Measurements from ENCODE around the gene VWA7.
A peak's percentile ranks its signal among the peaks of the same experiment; 100 is the strongest.
"Not testable (repeated sequence)": the region's sequence is repeated elsewhere in the genome, so short reads cannot be mapped to it uniquely, and the experiment has no call there.

VWA7 gene

DNA sequence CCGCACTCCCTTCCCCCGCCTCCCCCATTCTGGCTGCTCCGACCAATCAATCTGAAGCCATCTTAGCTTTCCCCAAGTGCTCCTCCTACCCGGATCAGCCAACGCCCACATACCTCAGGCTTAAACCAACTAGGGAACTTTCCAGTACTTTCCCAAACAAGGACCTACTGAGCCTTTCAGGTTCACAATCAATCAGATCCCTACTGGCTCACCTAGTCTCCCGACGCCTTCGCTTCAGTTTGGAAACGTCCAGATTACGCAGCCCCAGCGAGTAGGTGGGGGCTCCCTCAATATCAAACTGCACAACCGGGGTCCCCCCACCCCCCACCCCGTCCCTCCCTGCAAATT lies 37.5 kb upstream of the VWA7 start:
- Histone ChIP-seq H3K4me3 (ENCODE audit: low read length in 2 of 2) (peak overlapping the region in 1 of 2 donors; percentile 53), H2AK5ac (ENCODE audit: low read depth, low read length) (peak overlapping the region; percentile 81), H3K18ac (ENCODE audit: low read length) (peak overlapping the region; percentile 97), H2BK12ac (ENCODE audit: low read length) (no peak overlapping the region), H2BK5ac (ENCODE audit: low read length) (no peak overlapping the region), H3K4me2 (ENCODE audit: insufficient read depth, low read length, poor library complexity, severe bottlenecking) (peak overlapping the region; percentile 69), H2AFZ (ENCODE audit: low read length) (peak overlapping the region; percentile 75), H2BK120ac (ENCODE audit: low read depth, low read length) (peak overlapping the region; percentile 72), H3K79me1 (ENCODE audit: low read depth, low read length) (peaks cover 1% of the 10 kb centered on the region), H3K9me3 (replicated peaks in 1 of 2; ENCODE audit: control insufficient read depth in 2 of 2, insufficient read depth in 1 of 2, low read depth in 1 of 2, low read length in 2 of 2) (peaks cover 2 to 6% of the 10 kb centered on the region in 2 donors), H4K8ac (ENCODE audit: low read depth, low read length) (no peak overlapping the region), H3K27me3 (ENCODE audit: control insufficient read depth in 3 of 3, insufficient read depth in 3 of 3, low read depth in 1 of 3, low read length in 3 of 3) (no peaks in the 10 kb centered on the region), H3K36me3 (replicated peaks in 1 of 2; ENCODE audit: control insufficient read depth in 2 of 2, insufficient read depth in 2 of 2, low read length in 2 of 2) (peaks cover 0 to 2% of the 10 kb centered on the region in 2 donors), H3K14ac (ENCODE audit: low read length) (no peak overlapping the region), H3K23ac (ENCODE audit: low read depth, low read length, poor library complexity) (peak overlapping the region; percentile 100), H3K27ac (replicated peaks; ENCODE audit: low read length) (peak overlapping the region; percentile 99), H4K91ac (ENCODE audit: low read depth, low read length, poor library complexity) (no peak overlapping the region), H3K9ac (ENCODE audit: low read depth, low read length, poor library complexity) (no peak overlapping the region), H3K4ac (ENCODE audit: low read length) (no peak overlapping the region), H3K4me1 (ENCODE audit: control insufficient read depth in 2 of 2, insufficient read depth in 1 of 2, low read depth in 1 of 2, low read length in 2 of 2) (peaks cover 0 to 6% of the 10 kb centered on the region in 2 donors), H2BK15ac (ENCODE audit: low read length) (no peak overlapping the region)
- WGBS, 2 donors (ENCODE audit: extremely low coverage in 2 of 2, insufficient read length in 2 of 2, insufficient replicate concordance in 1 of 2): no CpG with 5 or more reads among the region's 13 CpGs
- DNase-seq (ENCODE audit: low spot score): peak; percentile 91

DNA sequence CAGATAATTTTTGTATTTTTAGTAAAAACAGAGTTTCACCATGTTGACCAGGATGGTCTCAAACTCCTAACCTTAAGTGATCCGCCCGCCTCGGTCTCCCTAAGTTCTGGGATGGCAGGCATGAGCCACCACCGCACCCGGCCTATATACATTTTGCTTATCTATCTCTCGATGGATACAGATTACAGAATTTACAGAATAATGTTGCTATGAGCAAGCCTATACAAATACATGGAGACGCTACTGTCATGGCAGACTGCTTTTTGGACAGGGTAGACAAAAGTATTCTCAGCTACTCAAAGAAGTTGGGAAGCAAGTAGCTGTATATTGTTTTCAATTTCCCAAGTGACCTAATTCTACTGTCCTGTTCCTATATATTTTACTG lies 36.3 kb upstream of the VWA7 start:
- Histone ChIP-seq H4K91ac (ENCODE audit: low read depth, low read length, poor library complexity) (no peak overlapping the region), H2AFZ (ENCODE audit: low read length) (no peak overlapping the region), H2BK5ac (ENCODE audit: low read length) (no peak overlapping the region), H3K9me3 (replicated peaks in 1 of 2; ENCODE audit: control insufficient read depth in 2 of 2, insufficient read depth in 1 of 2, low read depth in 1 of 2, low read length in 2 of 2) (peaks cover 1 to 6% of the 10 kb centered on the region in 2 donors), H3K27ac (replicated peaks; ENCODE audit: low read length) (peak overlapping the region; percentile 81), H3K4ac (ENCODE audit: low read length) (no peak overlapping the region), H2BK15ac (ENCODE audit: low read length) (no peak overlapping the region), H2AK5ac (ENCODE audit: low read depth, low read length) (no peak overlapping the region), H3K18ac (ENCODE audit: low read length) (no peak overlapping the region), H3K79me1 (ENCODE audit: low read depth, low read length) (no peaks in the 10 kb centered on the region), H3K27me3 (ENCODE audit: control insufficient read depth in 3 of 3, insufficient read depth in 3 of 3, low read depth in 1 of 3, low read length in 3 of 3) (no peaks in the 10 kb centered on the region), H3K4me2 (ENCODE audit: insufficient read depth, low read length, poor library complexity, severe bottlenecking) (no peak overlapping the region), H4K8ac (ENCODE audit: low read depth, low read length) (no peak overlapping the region), H3K14ac (ENCODE audit: low read length) (no peak overlapping the region), H3K9ac (ENCODE audit: low read depth, low read length, poor library complexity) (no peak overlapping the region), H3K36me3 (replicated peaks in 1 of 2; ENCODE audit: control insufficient read depth in 2 of 2, insufficient read depth in 2 of 2, low read length in 2 of 2) (no peaks in the 10 kb centered on the region), H3K4me1 (ENCODE audit: control insufficient read depth in 2 of 2, insufficient read depth in 1 of 2, low read depth in 1 of 2, low read length in 2 of 2) (peaks cover 0 to 6% of the 10 kb centered on the region in 2 donors), H3K4me3 (ENCODE audit: low read length in 2 of 2) (no peak overlapping the region), H2BK120ac (ENCODE audit: low read depth, low read length) (no peak overlapping the region), H3K23ac (ENCODE audit: low read depth, low read length, poor library complexity) (no peak overlapping the region), H2BK12ac (ENCODE audit: low read length) (no peak overlapping the region)
- no peak for DNase-seq (ENCODE audit: low spot score)
- WGBS, 2 donors (ENCODE audit: extremely low coverage in 2 of 2, insufficient read length in 2 of 2, insufficient replicate concordance in 1 of 2): no CpG with 5 or more reads among the region's 7 CpGs

DNA sequence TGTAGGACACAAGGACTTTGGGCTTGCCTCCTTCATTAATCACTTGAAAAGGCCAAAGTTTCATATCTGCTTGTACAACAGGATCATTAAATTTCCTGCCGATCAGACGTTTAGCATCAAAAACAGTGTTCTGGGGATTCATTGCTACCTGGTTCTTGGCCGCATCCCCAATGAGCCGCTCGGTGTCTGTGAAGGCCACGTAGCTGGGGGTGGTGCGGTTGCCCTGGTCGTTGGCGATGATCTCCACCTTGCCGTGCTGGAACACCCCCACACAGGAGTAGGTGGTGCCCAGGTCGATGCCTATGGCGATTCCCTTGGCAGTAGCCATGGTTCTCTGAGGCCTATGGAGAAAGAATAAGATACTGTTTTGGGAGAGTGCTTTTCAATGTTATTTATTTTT lies 34.5 kb upstream of the VWA7 start:
- Histone ChIP-seq H3K4me3 (ENCODE audit: low read length in 2 of 2) (no peak overlapping the region), H3K4ac (ENCODE audit: low read length) (no peak overlapping the region), H3K18ac (ENCODE audit: low read length) (no peak overlapping the region), H3K9ac (ENCODE audit: low read depth, low read length, poor library complexity) (no peak overlapping the region), H2AFZ (ENCODE audit: low read length) (no peak overlapping the region), H3K9me3 (replicated peaks in 1 of 2; ENCODE audit: control insufficient read depth in 2 of 2, insufficient read depth in 1 of 2, low read depth in 1 of 2, low read length in 2 of 2) (peaks cover 0 to 6% of the 10 kb centered on the region in 2 donors), H3K27ac (replicated peaks; ENCODE audit: low read length) (no peak overlapping the region), H2AK5ac (ENCODE audit: low read depth, low read length) (peak overlapping the region; percentile 57), H2BK12ac (ENCODE audit: low read length) (peak overlapping the region; percentile 66), H4K8ac (ENCODE audit: low read depth, low read length) (no peak overlapping the region), H3K23ac (ENCODE audit: low read depth, low read length, poor library complexity) (no peak overlapping the region), H4K91ac (ENCODE audit: low read depth, low read length, poor library complexity) (no peak overlapping the region), H2BK5ac (ENCODE audit: low read length) (no peak overlapping the region), H3K79me1 (ENCODE audit: low read depth, low read length) (no peaks in the 10 kb centered on the region), H3K4me1 (ENCODE audit: control insufficient read depth in 2 of 2, insufficient read depth in 1 of 2, low read depth in 1 of 2, low read length in 2 of 2) (peaks cover 0 to 5% of the 10 kb centered on the region in 2 donors), H2BK120ac (ENCODE audit: low read depth, low read length) (no peak overlapping the region), H3K27me3 (ENCODE audit: control insufficient read depth in 3 of 3, insufficient read depth in 3 of 3, low read depth in 1 of 3, low read length in 3 of 3) (no peaks in the 10 kb centered on the region), H3K14ac (ENCODE audit: low read length) (no peak overlapping the region), H3K36me3 (replicated peaks in 1 of 2; ENCODE audit: control insufficient read depth in 2 of 2, insufficient read depth in 2 of 2, low read length in 2 of 2) (no peaks in the 10 kb centered on the region), H2BK15ac (ENCODE audit: low read length) (peak overlapping the region; percentile 46), H3K4me2 (ENCODE audit: insufficient read depth, low read length, poor library complexity, severe bottlenecking) (no peak overlapping the region)
- no peak for DNase-seq (ENCODE audit: low spot score)
- WGBS, 2 donors (ENCODE audit: extremely low coverage in 2 of 2, insufficient read length in 2 of 2, insufficient replicate concordance in 1 of 2): no CpG with 5 or more reads among the region's 12 CpGs

DNA sequence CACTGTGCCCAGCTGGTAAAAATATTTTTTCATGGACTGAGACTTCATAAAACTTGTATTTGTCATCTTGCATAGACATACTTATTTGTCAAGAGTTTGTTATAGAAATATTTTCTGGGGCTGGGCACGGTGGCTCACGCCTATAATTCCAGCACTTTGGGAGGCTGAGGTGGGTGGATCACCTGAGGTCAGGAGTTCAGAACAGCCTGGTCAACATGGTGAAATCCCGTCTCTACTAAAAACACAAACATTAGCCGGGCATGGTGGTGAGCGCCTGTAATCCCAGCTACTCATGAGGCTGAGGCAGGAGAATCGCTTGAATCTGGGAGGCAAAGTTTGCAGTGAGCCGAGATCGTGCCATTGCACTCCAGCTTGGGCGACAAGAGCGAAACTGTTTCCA lies 31.5 kb upstream of the VWA7 start:
- H3K23ac ChIP-seq (ENCODE audit: low read depth, low read length, poor library complexity); H2BK12ac ChIP-seq (ENCODE audit: low read length); DNase-seq (ENCODE audit: low spot score); H3K9me3 ChIP-seq (replicated peaks in 1 of 2; ENCODE audit: control insufficient read depth in 2 of 2, insufficient read depth in 1 of 2, low read depth in 1 of 2, low read length in 2 of 2); H2AK5ac ChIP-seq (ENCODE audit: low read depth, low read length); H4K8ac ChIP-seq (ENCODE audit: low read depth, low read length); H3K18ac ChIP-seq (ENCODE audit: low read length); H2BK5ac ChIP-seq (ENCODE audit: low read length); H4K91ac ChIP-seq (ENCODE audit: low read depth, low read length, poor library complexity); H3K4me2 ChIP-seq (ENCODE audit: insufficient read depth, low read length, poor library complexity, severe bottlenecking); H3K27me3 ChIP-seq (ENCODE audit: control insufficient read depth in 3 of 3, insufficient read depth in 3 of 3, low read depth in 1 of 3, low read length in 3 of 3); H3K4ac ChIP-seq (ENCODE audit: low read length); H3K27ac ChIP-seq (replicated peaks; ENCODE audit: low read length); H2AFZ ChIP-seq (ENCODE audit: low read length); H3K4me1 ChIP-seq (ENCODE audit: control insufficient read depth in 2 of 2, insufficient read depth in 1 of 2, low read depth in 1 of 2, low read length in 2 of 2); H3K9ac ChIP-seq (ENCODE audit: low read depth, low read length, poor library complexity); H2BK120ac ChIP-seq (ENCODE audit: low read depth, low read length); H3K79me1 ChIP-seq (ENCODE audit: low read depth, low read length); H3K4me3 ChIP-seq (ENCODE audit: low read length in 2 of 2); H2BK15ac ChIP-seq (ENCODE audit: low read length); H3K14ac ChIP-seq (ENCODE audit: low read length): not testable (repeated sequence)
- H3K36me3 ChIP-seq (replicated peaks in 1 of 2; ENCODE audit: control insufficient read depth in 2 of 2, insufficient read depth in 2 of 2, low read length in 2 of 2): peaks cover 0 to 17% of the 10 kb centered on the region in 2 donors
- no CpG with 5 or more reads among the region's 10 CpGs for WGBS, 2 donors (ENCODE audit: extremely low coverage in 2 of 2, insufficient read length in 2 of 2, insufficient replicate concordance in 1 of 2)
